MG63 (cell line): ENCODE results near the gene RPGR. TPM values are rescaled to one million over a fixed set of nuclear protein-coding genes. Genes with fewer than 3 reads are reported as not detected.

Experiments used
- DNase-seq: peaks from one replicate; pipeline ENCODE4 v3.0.0-alpha.2; 2020
- H3K27me3 ChIP-seq: fragments of 250-450 bp; sonication (Bioruptor Pico); 2 replicates; pipeline ENCODE4 v1.5.1; 2020; ENCODE audit warnings: mild to moderate bottlenecking, moderate library complexity
- H3K36me3 ChIP-seq: fragments of 250-450 bp; sonication (Bioruptor Pico); 2 replicates; pipeline ENCODE4 v1.5.1; 2020; ENCODE audit warnings: mild to moderate bottlenecking, moderate library complexity
- H3K4me3 ChIP-seq: fragments of 250-450 bp; sonication (Bioruptor Pico); 2 replicates; pipeline ENCODE4 v1.5.1; 2020; ENCODE audit warnings: mild to moderate bottlenecking, moderate library complexity
- H3K9me3 ChIP-seq: fragments of 250-450 bp; sonication (Bioruptor Pico); 2 replicates; pipeline ENCODE4 v1.5.1; 2020; ENCODE audit warnings: mild to moderate bottlenecking, moderate library complexity
- total RNA-seq: library from RNA; depleted of rRNA; stranded (reverse); fragments of >200 nt; shearing (Covaris generic); gene quantifications from 2 replicates; pipeline ENCODE4 v1.2.3, GENCODE V29; 2014; ENCODE audit warnings: low replicate concordance

The RPGR gene
- total RNA-seq, 1 experiment from 2014 or later, result 6.8 TPM

- no peaks in the 10 kb centered on the region for H3K27me3 ChIP-seq
- no peak for DNase-seq
- H3K9me3 ChIP-seq, result no peaks in the 10 kb centered on the region
- H3K36me3 ChIP-seq, result no peaks in the 10 kb centered on the region
- no peak overlapping the region for H3K4me3 ChIP-seq
Observed at GRCh38 chrX:38285649-38286048, 41.7 kb downstream of the RPGR start.

DNA sequence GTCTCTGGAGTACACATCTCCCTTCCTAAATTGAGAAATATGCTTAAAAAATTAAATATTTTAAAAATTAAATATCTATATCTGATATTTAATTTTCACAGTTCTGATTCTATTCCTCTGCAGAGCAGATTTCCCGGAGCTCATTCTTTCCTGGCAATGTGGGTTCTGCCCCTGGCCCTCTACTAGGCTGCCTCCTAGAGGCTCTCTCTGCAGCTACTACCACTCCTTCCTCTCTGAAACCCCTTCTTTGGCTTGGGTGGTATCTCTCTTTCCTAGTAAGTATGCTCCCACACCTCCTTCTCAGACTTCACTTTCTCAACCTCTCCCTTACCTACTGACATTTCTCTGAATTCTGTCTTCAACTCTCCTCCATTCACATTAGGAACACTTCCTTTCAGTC lies 45.3 kb downstream of the RPGR start:
- Histone ChIP-seq H3K4me3 (no peak overlapping the region), H3K9me3 (no peaks in the 10 kb centered on the region), H3K27me3 (no peaks in the 10 kb centered on the region), H3K36me3 (no peaks in the 10 kb centered on the region)
- no peak for DNase-seq

DNA sequence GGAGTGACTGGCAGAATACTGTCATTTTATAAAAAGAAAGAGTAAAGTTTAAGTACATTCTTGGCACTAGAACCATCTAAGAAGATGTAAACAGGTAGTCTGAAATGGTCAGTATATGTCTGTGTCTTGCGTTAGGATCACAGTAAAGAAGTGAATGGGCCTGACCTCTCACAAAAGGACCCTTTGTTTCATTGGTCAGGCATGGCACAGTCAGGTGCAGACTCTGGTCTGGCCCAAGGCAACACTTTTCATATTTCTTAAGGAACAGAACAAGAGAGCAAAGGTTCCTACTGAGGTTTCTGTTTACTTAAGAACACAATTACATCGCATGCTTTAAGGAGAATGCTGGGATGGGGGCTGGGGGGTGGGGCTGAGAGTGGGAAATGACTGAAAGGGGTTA lies 48.1 kb downstream of the RPGR start:
- Histone ChIP-seq H3K36me3 (no peaks in the 10 kb centered on the region), H3K4me3 (no peak overlapping the region), H3K27me3 (no peaks in the 10 kb centered on the region), H3K9me3 (no peaks in the 10 kb centered on the region)
- DNase-seq, result no peak

DNA sequence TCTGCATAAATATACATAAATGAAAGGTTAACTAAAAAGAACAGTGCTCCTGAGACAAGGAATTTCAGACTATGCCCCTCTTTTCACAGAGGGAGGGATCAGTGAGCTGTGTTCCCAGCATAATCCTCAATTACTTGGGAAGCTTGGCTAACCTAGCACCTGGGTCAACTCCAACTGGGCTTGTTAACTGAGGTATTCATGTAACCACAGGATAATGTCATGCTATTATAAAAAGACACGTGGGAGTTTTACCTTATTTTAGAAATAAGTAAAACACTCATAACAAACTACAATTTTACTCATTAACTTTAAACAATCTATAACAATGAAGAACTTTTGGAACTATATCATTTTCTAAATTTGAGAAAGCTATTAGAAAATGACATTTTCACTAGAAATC lies 48.6 kb downstream of the RPGR start:
- peak; percentile 15 for DNase-seq
- Histone ChIP-seq H3K36me3 (no peaks in the 10 kb centered on the region), H3K4me3 (no peak overlapping the region), H3K9me3 (no peaks in the 10 kb centered on the region), H3K27me3 (no peaks in the 10 kb centered on the region)

- no peaks in the 10 kb centered on the region for H3K27me3 ChIP-seq
- no peaks in the 10 kb centered on the region for H3K36me3 ChIP-seq
- no peaks in the 10 kb centered on the region for H3K9me3 ChIP-seq
- H3K4me3 ChIP-seq, result no peak overlapping the region
- DNase-seq, result no peak
Observed at GRCh38 chrX:38277802-38278201, 49.5 kb downstream of the RPGR start.

GRCh38 chrX:38277136-38277535 lies 50.2 kb downstream of the RPGR start:
- DNase-seq, result no peak
- Histone ChIP-seq H3K27me3 (no peaks in the 10 kb centered on the region), H3K36me3 (no peaks in the 10 kb centered on the region), H3K4me3 (no peak overlapping the region), H3K9me3 (no peaks in the 10 kb centered on the region)

DNA sequence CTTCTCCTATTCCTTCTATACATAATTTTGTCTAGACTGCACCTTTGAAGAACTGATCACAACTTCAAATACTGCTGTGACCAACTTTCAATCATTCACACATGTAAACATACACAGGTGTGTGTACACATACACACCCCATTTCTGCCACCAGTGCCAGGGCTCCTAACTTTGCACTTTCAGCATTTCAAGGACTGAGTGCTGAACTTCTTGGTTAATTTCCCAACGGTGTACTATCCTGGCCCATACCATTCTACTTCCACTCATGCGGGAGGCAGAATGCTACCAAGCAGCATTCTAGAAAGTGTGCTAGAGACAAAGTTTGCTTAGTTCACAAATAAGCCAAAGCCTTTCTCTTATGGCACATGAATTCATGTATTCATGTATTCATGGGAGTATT lies 51.2 kb downstream of the RPGR start:
- Histone ChIP-seq H3K36me3 (no peaks in the 10 kb centered on the region), H3K27me3 (no peaks in the 10 kb centered on the region), H3K9me3 (no peaks in the 10 kb centered on the region), H3K4me3 (no peak overlapping the region)
- no peak for DNase-seq

DNA sequence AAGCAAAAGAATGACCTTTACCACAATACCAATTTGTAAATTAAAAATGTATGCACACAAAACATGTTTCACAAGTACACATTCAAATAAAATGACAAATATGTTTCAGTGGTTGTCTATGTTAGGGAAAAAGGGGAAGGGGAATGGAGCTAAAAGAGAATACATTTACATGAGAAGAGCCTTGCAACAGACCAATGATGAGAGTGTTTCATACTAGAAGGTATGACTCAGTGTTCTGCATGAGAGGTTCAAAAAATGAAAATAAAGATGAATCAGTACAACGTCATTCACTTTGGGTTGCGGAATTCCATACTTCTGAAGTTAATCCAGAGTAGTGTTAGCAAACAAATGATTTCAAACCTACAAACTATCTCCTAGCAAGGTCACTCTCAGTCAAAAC lies 51.7 kb downstream of the RPGR start:
- no peak for DNase-seq
- Histone ChIP-seq H3K36me3 (no peaks in the 10 kb centered on the region), H3K9me3 (no peaks in the 10 kb centered on the region), H3K27me3 (no peaks in the 10 kb centered on the region), H3K4me3 (no peak overlapping the region)

DNA sequence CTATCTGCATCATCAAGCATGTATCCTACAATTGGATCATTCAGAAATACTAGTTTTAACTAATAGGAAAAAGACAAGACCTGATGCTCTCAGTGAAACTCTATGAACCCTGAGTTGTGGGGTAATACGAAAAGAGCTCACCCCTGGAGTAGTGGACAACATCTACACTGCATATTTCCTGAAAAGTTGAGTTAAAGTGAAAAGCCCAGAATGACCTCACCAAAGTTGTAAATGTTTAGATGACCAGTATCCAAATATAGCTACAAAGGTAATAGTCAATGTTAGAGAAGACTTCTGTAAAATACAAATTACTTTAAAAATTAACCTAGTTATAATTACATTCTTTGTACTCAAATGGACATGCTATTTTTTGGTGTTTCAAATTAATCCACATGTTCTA lies 53.9 kb downstream of the RPGR start:
- Histone ChIP-seq H3K4me3 (no peak overlapping the region), H3K9me3 (no peaks in the 10 kb centered on the region), H3K27me3 (no peaks in the 10 kb centered on the region), H3K36me3 (no peaks in the 10 kb centered on the region)
- no peak for DNase-seq

GRCh38 chrX:38271154-38271716 lies 56.1 kb downstream of the RPGR start:
- Histone ChIP-seq H3K4me3 (no peak overlapping the region), H3K36me3 (no peaks in the 10 kb centered on the region), H3K9me3 (no peaks in the 10 kb centered on the region), H3K27me3 (no peaks in the 10 kb centered on the region)
- no peak for DNase-seq

GRCh38 chrX:38268011-38268410 lies 59.3 kb downstream of the RPGR start:
- no peak for DNase-seq
- H3K27me3 ChIP-seq, result no peaks in the 10 kb centered on the region
- H3K9me3 ChIP-seq, result no peaks in the 10 kb centered on the region
- no peaks in the 10 kb centered on the region for H3K36me3 ChIP-seq
- H3K4me3 ChIP-seq, result no peak overlapping the region

- no peaks in the 10 kb centered on the region for H3K27me3 ChIP-seq
- DNase-seq, result peak; percentile 11
Observed at GRCh38 chrX:38262715-38263620, 64.3 kb downstream of the RPGR start.

DNA sequence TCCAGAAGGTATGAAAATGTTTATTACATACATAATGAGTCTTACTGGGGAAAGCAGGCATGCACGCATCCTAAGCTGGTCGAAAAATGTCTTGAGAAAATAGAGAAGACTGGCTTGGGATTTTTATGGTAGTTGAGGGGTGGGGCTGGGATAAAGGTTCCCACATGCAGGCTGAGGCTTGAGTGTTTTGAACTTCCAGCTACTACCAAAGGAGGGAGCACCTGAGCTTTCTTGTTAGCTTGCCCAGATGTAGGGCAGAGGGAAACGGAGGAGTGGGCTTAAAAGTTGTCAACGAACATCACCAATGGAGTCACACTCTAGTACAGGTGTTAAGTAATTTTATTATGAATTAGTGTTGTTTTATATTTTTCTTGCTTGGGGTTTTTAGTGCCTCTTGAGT lies 67.1 kb downstream of the RPGR start:
- Histone ChIP-seq H3K27me3 (no peaks in the 10 kb centered on the region), H3K36me3 (no peaks in the 10 kb centered on the region), H3K4me3 (no peak overlapping the region), H3K9me3 (no peaks in the 10 kb centered on the region)
- DNase-seq, result no peak

More at GRCh38 chrX:38262715-38263620, 64.3 kb downstream of the RPGR start:
- Histone ChIP-seq H3K9me3 (no peaks in the 10 kb centered on the region), H3K36me3 (no peaks in the 10 kb centered on the region), H3K4me3 (no peak overlapping the region)

DNA sequence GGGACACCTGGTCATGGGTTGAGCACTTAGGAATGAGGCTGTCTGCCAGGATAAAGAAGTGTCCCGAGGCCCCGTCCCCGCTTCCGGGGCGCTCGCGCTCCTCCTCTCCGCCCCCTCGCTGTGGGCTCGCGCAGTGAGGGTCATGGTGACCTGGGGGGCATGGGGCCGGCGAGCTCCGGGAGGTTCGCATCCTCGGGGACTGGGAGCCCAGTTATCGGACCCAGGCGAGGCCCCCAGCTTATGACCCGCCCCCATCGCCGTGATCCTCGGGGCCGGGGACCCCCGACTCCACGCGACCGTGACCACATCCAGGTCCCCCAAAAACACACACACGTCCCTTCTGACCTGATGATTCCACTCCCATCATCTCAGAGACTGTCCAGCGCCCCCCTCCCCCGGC lies 71.3 kb downstream of the RPGR start:
- no peak for DNase-seq
- no peaks in the 10 kb centered on the region for H3K36me3 ChIP-seq
- H3K27me3 ChIP-seq, result no peaks in the 10 kb centered on the region
- no peak overlapping the region for H3K4me3 ChIP-seq
- no peaks in the 10 kb centered on the region for H3K9me3 ChIP-seq

DNA sequence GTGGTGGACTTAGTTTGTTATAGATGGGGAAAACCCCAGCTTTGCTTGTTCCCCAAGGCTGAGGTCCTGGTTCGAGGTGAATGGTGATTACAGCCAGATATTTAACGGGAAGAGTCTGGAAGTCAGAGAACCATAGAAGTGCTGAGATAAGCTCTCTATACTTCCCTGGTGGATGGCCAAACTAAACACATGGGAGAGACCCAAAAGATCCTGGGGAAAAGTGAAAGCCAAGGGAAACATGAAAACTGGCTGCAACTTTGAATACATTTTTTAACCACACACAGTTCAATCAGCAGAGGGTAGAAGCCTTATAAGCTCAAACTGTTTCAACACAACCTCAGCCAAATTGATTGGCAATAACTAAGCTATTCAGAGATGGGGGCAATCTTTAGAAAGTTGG lies 77.3 kb downstream of the RPGR start:
- H3K4me3 ChIP-seq, result no peak overlapping the region
- no peaks in the 10 kb centered on the region for H3K36me3 ChIP-seq
- no peak for DNase-seq
- no peaks in the 10 kb centered on the region for H3K9me3 ChIP-seq
- no peaks in the 10 kb centered on the region for H3K27me3 ChIP-seq

DNA sequence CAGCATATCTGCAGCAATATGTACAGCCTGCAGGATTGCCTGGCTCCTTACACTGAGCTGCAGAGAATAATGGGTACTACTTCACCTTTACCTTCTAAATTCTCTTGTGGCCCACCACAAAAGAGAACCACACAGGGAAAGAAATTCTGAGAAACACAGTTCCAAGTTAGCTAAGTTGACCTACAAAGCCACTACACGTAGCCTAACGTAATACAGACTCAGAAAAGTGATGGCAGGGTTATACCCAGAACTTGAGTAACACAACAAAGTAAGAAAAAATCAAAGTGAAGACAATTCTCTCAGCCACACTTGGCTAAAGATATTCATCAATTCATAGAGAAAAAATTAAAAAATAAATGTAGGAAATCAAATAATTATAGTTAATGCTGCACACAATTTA lies 80.3 kb downstream of the RPGR start:
- Histone ChIP-seq H3K27me3 (no peaks in the 10 kb centered on the region), H3K4me3 (no peak overlapping the region), H3K36me3 (no peaks in the 10 kb centered on the region), H3K9me3 (no peaks in the 10 kb centered on the region)
- no peak for DNase-seq

DNA sequence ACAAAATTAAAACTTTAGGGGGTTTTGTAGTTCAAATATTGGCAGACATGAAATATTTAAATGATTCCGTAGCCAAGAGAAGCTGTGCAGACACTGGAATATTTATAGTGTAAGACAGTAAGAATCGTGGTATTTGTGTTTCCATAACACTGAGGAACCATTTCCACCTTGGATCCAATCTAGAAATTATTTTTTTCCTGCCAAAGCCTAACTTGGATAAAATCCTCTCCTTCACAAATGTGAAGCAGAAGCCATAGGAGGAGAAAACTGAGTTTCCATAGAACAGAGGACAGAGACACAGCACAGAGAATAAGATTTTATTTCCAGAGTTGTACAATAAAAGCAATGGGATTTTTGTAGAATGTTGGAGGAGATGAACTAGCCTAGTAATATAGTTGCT lies 86.8 kb downstream of the RPGR start:
- Histone ChIP-seq H3K4me3 (no peak overlapping the region), H3K36me3 (no peaks in the 10 kb centered on the region), H3K27me3 (no peaks in the 10 kb centered on the region), H3K9me3 (no peaks in the 10 kb centered on the region)
- no peak for DNase-seq
